NCI-H2107 (cell line): ENCODE results near the gene NUP214.
"Not testable (repeated sequence)": the region's sequence is repeated elsewhere in the genome, so short reads cannot be mapped to it uniquely, and the experiment has no call there.

ENCODE experiments used
- DNase-seq: peaks from one replicate; lab custom pipeline; 2025; lab: John Stamatoyannopoulos, UW

NUP214 gene

DNA sequence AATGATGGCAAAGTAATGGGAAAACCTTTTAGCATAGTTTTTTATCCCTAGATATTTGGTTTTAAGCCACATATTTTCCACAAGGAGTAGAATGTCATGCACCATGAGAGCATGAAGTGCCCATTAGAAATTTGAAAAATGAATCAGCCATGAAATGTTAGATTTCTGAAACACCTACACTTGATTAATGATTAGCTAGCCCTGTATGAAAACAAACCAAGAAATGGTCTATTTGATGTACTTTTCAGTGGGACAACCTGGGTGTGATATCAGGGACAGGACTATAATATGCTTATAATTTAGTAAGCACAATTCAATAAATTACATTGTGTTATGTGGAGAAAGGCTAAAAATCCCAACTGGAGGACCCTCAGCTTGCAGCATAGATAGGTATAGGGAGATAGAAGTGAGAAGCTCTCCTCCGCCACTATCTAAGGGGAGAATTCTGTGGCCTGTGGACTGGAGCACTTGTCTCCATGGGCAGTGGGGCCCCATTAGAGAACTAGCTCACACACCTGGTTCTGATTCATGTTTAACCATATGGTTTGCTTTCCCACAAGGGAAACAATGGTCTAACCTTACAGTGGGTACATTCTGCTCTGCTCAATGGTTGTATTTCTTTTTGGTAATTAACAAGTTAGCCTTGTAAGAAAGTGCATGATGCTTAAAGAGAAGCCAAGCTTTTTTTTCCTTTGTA is 35.2 kb downstream of the NUP214 start:
- no peak for DNase-seq

DNA sequence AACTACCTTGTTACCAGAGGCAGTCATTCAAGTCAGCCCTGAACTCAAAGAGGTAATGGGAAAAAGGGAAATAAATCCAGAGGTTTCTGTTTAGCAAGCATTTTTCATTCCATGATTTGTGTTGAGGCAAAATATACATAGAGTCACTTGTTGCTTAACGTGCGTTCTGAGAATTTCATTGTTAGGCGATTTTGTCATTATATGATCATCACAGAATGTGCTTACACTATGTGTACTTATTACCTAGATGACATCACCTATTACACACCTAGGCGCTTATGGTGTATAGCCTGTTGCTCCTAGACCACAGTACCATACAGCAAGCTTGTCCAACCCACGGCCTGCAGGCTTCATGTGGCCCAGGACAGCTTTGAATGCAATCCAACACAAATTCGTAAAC is 36.2 kb downstream of the NUP214 start:
- DNase-seq: no peak

GRCh38 chr9:131162886-131163285 is 37.5 kb downstream of the NUP214 start:
- DNase-seq: no peak

DNA sequence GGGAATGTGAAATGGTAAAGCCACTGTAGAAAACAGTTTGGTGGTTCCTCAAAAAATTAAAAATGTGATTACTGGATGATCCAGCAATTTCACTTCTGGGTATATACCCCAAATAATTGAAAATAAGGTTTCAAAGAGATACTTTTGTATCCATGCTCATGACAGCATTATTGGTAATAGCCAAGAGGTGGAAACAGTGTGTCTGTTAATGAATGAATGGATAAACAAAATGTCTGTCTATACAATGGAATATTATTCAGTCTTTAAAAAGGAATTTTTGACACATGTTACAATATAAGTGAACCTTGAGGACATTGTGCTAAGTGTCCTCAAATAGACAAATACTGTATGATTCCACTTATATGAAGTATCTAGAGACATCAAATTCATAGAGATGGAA is 40.1 kb downstream of the NUP214 start:
- DNase-seq: no peak

GRCh38 chr9:131167146-131167692 is 41.8 kb downstream of the NUP214 start:
- DNase-seq: peak; percentile 7

DNA sequence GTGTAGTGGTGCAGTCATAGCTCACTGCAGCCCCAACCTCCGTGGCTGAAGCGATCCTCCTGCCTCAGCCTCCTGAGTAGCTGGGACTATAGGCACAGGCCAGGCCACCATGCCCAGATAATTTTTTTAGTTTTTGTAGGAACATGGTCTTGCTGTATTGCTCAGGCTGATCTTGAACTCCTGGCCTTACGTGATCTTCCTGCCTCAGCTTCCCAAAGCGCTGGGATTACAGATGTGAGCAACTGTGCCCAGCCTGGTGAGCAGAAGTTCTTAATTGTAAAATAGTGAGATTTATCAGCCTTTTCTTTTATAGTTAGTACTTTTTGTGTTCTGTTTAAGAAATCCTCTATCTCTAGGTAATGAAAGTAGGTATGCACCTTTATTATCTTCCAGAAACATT is 42.5 kb downstream of the NUP214 start:
- DNase-seq: no peak

GRCh38 chr9:131169563-131170240 is 44.3 kb downstream of the NUP214 start:
- no peak for DNase-seq

GRCh38 chr9:131173995-131174394 is 48.6 kb downstream of the NUP214 start:
- DNase-seq: no peak

DNA sequence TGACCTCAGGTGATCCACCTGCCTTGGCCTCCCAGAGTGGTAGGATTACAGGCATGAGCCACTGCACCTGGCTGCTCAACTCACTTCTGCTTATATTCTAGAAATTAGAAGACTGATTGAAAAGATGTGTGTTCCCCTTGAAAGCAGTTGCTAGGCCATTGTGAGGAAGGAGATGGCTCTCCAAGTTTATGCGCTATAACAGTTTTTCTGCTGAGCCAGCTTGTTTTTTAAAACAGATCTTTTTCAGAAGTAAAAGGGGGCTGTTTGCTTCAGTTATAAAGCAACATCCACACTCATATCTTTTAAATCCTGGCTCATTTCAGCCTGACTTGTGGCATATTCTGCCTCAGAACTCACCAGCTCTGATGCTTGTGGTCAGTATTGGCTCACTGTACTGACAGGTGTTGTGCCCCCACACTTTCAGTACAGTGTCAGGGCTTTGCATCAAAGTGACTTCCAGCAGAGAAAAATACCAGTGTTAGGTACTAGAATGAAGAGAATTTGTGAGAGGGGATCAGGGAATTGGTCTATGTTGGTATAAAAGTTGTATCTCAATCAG is 49.4 kb downstream of the NUP214 start:
- DNase-seq: no peak

- no peak for DNase-seq
Measured at GRCh38 chr9:131177898-131178297, 52.5 kb downstream of the NUP214 start.

GRCh38 chr9:131178382-131178781 is 53.0 kb downstream of the NUP214 start:
- no peak for DNase-seq

- no peak for DNase-seq
Measured at GRCh38 chr9:131178926-131179325, 53.5 kb downstream of the NUP214 start.

- no peak for DNase-seq
Measured at GRCh38 chr9:131179561-131180219, 54.3 kb downstream of the NUP214 start.

GRCh38 chr9:131180454-131180853 is 55.1 kb downstream of the NUP214 start:
- no peak for DNase-seq

- DNase-seq: no peak
Measured at GRCh38 chr9:131181091-131181681, 55.8 kb downstream of the NUP214 start.

DNA sequence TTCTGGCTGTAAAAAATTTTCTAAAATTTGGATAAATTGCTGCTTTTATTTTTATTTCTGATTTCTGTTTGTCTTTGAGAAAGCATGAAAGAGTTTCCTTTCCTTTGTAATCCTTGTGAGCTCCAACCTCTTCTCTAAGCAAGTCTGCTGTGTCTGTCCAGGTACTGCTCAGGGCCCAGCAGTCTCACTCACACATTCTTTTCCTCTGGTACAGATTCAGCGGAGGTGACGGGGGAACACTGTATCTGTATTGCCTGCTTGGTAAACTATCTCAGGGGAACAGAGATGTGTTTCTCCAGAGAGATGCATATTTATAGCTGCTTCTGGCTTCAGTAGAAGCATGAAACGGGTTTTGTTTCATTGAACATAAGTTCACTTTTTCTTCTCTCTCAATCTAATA is 60.5 kb downstream of the NUP214 start:
- no peak for DNase-seq

GRCh38 chr9:131186622-131187021 is 61.2 kb downstream of the NUP214 start:
- DNase-seq: no peak

DNA sequence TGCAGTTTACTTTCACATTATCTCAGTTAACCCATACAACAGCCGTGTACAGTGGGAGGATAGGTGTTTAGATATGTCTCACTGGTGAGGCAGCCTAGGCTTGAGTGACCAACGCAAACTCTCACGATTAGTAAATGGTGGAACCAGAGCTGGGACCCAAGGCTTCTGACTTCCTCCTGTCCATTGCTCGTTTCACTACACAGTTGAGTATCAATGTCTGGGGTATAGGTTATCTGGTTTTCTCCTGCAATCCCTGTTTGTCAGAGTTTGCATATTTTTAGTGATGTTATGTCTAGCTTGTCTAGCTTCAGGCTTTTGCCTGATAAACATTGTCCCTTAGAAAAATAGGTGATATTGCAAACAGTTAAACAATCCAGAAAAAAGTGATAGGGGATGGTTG is 62.6 kb downstream of the NUP214 start:
- DNase-seq: no peak

DNA sequence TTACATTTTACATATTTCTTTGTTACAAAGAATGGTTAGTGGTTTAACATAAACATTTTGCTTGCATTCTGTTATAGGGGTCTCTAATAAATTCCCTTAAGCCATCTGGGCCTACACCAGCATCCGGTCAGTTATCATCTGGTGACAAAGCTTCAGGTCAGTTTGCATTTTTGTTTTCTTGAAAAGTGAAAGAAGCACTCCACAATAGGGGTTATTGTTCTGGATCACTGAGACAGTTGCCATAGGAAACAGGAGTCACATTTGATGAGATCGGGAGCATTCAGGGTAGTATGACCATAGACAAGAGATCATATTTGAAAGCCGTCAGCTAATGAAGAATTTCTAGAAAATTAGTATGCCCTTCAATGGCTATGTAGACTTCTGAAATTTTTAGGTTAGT is 63.6 kb downstream of the NUP214 start:
- no peak for DNase-seq

- no peak for DNase-seq
Measured at GRCh38 chr9:131190191-131190590, 64.8 kb downstream of the NUP214 start.

DNA sequence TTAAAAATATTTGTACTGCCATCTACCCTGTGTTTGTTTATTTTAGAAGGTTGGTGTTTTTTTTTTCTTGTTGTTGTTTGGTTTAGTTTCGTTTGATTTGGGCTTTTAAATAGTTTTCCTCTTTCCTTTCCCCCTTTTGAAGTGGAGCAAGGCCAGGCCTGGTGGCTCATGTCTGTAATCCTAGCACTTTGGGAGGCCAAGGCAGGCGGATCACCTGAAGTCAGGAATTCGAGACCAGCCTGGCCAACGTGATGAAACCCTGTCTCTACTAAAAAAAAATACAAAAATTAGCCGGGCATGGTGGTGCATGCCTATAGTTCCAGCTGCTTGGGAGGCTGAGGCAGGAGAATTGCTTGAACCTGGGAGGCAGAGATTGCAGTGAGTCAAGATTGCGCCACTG is 65.6 kb downstream of the NUP214 start:
- not testable (repeated sequence) for DNase-seq

GRCh38 chr9:131191857-131192256 is 66.5 kb downstream of the NUP214 start:
- no peak for DNase-seq
